K562 (cell line): ENCODE measurements around the gene SLC15A3. TPM values are rescaled to one million over a fixed set of nuclear protein-coding genes. Genes with fewer than 3 reads are reported as not detected.

Experiments used
- FOXP1 ChIP-seq: sonication (generic); formaldehyde crosslinking; IDR thresholded peaks from 2 replicates; pipeline ENCODE4 v1.8.0; 2022; ENCODE audit warnings: mild to moderate bottlenecking, missing genetic modification reagents
- MAFG ChIP-seq: fragments of 450-650 bp; conservative IDR thresholded peaks from 2 replicates; pipeline ENCODE4 v1.6.1; 2016; ENCODE audit warnings: missing genetic modification characterization, missing compliant biosample characterization
- ZBTB40 ChIP-seq, 2 experiments: fragments of 450-650 bp in 1 of 2; sonication (generic) in 1 of 2; formaldehyde crosslinking in 1 of 2; IDR thresholded peaks; 2 replicates each; pipeline versions ENCODE4 v1.7.1 to v1.9.0; 2016 to 2022; ENCODE audit warnings: inconsistent platforms in 1 of 2, mild to moderate bottlenecking in 1 of 2, missing genetic modification reagents in 1 of 2
- polyA plus RNA-seq, 8 experiments: library from polyadenylated mRNA; depleted of rRNA in 4 of 8; stranded (reverse) in 5 of 8; unstranded in 3 of 8; fragments of >200 nt; fragmentation: Nextera tagmentation in 2 of 8; fragmentation: Illumina TruSeq in 1 of 8; extraction: Ambion mirVana in 2 of 8; extraction: Trizol in 1 of 8; gene quantifications; 2 replicates each; pipeline versions ENCODE4 v1.2.1 to v1.2.3, GENCODE V29; 2011 to 2014; ENCODE audit warnings: inconsistent platforms in 1 of 8, missing spikeins in 1 of 8
- total RNA-seq, 7 experiments: library from RNA; depleted of rRNA in 6 of 7; stranded (reverse); fragments of >200 nt in 6 of 7; fragmentation: Illumina TruSeq in 2 of 7; extraction: Trizol in 2 of 7; gene quantifications; 2 replicates each; pipeline versions ENCODE4 v1.2.1 to v1.2.3, GENCODE V29; 2011 to 2021; ENCODE audit warnings: low replicate concordance in 1 of 7
- TF ChIP-seq, protein P1 (sequence below): sonication (generic); formaldehyde crosslinking; IDR thresholded peaks from 2 replicates; pipeline ENCODE4 v1.8.1; 2023; ENCODE audit warnings: mild to moderate bottlenecking, missing genetic modification reagents, moderate library complexity
- TF ChIP-seq, protein P2 (sequence below): fragments of 250-450 bp; sonication (Bioruptor Pico); IDR thresholded peaks from 2 replicates; pipeline ENCODE4 v1.9.0; 2021; ENCODE audit warnings: mild to moderate bottlenecking, inconsistent platforms

SLC15A3 gene
- total and polyA plus RNA-seq, 9 of the 15 experiments (the other 6 are each of a cell fraction or from before 2014, with no cell fraction given), result 0.07 to 0.27 TPM; not detected in 7

- TF ChIP-seq, protein P1, sequence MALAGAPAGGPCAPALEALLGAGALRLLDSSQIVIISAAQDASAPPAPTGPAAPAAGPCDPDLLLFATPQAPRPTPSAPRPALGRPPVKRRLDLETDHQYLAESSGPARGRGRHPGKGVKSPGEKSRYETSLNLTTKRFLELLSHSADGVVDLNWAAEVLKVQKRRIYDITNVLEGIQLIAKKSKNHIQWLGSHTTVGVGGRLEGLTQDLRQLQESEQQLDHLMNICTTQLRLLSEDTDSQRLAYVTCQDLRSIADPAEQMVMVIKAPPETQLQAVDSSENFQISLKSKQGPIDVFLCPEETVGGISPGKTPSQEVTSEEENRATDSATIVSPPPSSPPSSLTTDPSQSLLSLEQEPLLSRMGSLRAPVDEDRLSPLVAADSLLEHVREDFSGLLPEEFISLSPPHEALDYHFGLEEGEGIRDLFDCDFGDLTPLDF (CRISPR knock-in tag), result no peak
- no peak for TF ChIP-seq ZBTB40 (IDR thresholded peaks at IDR 0.05)
- TF ChIP-seq ZBTB40 (CRISPR knock-in tag; IDR thresholded peaks at IDR 0.05), result no peak
- TF ChIP-seq, protein P2, sequence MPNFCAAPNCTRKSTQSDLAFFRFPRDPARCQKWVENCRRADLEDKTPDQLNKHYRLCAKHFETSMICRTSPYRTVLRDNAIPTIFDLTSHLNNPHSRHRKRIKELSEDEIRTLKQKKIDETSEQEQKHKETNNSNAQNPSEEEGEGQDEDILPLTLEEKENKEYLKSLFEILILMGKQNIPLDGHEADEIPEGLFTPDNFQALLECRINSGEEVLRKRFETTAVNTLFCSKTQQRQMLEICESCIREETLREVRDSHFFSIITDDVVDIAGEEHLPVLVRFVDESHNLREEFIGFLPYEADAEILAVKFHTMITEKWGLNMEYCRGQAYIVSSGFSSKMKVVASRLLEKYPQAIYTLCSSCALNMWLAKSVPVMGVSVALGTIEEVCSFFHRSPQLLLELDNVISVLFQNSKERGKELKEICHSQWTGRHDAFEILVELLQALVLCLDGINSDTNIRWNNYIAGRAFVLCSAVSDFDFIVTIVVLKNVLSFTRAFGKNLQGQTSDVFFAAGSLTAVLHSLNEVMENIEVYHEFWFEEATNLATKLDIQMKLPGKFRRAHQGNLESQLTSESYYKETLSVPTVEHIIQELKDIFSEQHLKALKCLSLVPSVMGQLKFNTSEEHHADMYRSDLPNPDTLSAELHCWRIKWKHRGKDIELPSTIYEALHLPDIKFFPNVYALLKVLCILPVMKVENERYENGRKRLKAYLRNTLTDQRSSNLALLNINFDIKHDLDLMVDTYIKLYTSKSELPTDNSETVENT, result no peak
- TF ChIP-seq MAFG (tag), result no peak
- no peak for TF ChIP-seq FOXP1 (CRISPR knock-in tag)
Measured at GRCh38 chr11:60957188-60957587, 5.2 kb upstream of the SLC15A3 start (continued).
